Activated gamma-delta T cell treated with Interleukin-2 at 50 U/mL for 16 hours (primary cell): ENCODE data around the gene CSPG4.
"Not testable (repeated sequence)": the region's sequence is repeated elsewhere in the genome, so short reads cannot be mapped to it uniquely, and the experiment has no call there.

Experiments used
- DNase-seq: peaks from one replicate; pipeline ENCODE4 v3.0.0-alpha.2; 2020

CSPG4 gene

DNA sequence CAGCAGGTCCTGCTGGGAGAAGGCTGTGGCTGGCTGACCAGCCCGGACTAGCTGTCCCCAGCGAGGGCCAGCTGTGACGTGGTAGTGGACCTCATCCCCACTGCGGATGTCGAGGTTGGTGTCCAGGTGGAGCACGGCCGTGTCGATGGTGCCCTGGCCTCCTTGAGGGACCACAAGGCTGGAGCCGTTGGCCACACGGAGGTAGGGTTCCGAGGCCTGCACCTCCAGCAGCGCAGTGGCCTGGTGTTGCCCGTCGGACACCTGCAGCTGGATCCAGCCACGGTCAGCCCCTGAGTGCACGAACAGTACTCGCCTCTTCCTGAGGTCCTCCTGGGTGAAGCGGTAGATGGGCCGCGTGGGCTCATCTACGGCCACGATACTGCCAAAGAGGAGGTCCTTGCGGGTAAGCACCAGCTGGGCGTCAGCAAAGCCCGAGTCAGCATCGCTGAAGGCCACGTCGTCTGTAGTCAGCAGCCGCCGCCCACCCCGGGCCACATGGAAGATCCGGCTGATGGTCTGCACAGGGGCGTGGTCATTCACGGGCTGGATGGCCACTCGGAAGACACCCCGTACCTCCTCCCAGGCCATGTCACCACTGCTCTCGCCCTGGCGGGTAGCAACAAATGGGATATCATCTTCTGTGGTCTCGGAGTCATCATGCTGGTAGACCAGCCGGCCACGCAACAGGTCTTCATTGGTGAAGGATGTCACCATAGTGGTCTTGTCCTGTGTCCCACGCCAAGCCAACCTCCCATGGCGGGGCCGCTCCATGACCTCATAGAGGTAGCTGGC lies 25.0 kb downstream of the CSPG4 start:
- DNase-seq: no peak

DNA sequence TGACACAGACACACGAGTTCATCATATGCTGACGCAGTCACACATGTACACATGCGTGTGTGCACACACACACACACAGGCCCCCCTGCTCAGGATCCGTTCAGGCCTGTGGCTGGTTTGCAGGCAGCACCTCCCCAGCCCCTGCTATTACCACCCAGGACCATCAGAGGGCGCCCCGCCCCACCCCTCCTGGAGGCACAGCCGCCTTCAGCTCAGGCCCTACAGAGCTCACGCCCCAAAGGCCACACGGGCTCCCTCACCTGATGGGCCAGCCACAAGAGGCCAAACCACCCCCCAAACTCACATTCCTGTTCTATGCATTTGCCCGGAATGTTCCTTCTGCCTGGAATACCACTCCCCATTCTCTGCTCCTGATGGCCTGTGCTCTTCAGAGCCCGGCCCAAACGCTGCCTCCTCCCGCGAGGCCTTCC lies 26.4 kb downstream of the CSPG4 start:
- DNase-seq: peak; percentile 70

DNA sequence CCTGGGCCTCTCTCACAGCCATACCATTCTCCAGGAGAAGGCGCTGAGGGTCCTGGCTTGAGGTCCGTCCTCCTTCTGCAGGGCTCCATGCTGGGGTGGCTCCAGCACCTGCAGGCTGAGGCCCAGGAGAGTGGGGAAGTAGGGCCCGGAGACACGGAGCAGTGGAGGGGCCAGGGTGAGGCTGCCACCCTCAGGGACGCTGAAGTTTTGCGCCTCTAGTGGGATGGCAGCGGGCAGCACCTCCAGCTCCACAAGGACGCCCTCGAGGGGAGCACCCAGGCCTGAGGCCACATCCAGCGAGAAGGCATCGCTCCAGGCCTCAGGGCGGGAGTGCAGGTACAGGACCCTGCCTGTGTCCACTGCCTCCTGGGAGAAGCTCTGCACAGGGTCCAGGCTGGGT lies 27.5 kb downstream of the CSPG4 start:
- DNase-seq: no peak

DNA sequence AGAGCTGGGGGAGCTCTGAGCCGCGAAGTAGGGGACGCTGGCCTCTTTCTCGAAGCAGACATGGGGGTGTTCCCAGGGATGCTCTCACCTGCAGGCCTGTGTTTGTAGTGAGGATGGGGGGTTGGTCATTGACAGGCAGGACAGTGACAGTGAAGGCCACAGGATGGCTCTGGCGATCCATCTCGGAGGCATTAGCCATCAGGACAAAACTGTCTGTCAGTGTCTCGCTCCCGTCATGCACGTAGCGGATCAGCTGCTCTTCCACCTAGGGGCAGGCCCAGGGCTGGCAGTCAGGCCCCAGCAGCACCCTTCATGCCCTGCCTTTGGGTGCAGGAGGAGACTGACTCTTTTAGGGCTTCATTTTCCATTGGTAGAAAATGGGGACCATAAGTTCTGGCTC lies 28.0 kb downstream of the CSPG4 start:
- DNase-seq: no peak

DNA sequence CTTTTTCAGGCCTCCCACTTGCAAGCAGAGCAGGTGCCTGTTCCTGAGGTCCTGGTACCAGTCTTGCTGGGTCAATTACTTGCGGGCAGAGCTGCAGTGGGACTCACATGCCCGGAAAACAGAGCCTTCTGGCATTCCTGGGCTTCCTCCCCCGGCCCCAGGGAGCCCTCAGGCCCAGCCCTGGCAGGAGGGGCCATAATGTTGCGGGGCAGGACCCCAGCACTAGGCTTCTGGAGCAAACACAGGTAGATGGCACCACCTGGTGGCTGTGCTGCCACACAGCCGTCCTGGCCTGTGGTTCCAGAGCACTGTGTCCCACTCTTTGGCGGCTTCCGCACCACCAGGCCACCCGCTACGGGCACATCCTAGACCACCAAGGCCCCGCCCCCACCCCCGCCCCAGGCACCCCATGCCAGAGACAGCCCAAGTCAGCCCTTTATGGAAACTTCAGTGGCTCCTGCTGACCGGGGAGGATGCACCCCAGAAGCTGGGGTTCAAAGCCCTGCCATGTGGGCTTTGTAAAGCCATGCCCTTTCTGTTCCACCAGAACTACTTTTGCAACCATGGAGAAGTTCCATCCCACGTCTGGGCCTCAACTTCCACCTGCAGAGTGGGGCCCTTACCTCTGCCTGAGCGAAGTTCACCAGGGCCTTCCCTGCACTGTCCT lies 28.9 kb downstream of the CSPG4 start:
- peak; percentile 54 for DNase-seq

DNA sequence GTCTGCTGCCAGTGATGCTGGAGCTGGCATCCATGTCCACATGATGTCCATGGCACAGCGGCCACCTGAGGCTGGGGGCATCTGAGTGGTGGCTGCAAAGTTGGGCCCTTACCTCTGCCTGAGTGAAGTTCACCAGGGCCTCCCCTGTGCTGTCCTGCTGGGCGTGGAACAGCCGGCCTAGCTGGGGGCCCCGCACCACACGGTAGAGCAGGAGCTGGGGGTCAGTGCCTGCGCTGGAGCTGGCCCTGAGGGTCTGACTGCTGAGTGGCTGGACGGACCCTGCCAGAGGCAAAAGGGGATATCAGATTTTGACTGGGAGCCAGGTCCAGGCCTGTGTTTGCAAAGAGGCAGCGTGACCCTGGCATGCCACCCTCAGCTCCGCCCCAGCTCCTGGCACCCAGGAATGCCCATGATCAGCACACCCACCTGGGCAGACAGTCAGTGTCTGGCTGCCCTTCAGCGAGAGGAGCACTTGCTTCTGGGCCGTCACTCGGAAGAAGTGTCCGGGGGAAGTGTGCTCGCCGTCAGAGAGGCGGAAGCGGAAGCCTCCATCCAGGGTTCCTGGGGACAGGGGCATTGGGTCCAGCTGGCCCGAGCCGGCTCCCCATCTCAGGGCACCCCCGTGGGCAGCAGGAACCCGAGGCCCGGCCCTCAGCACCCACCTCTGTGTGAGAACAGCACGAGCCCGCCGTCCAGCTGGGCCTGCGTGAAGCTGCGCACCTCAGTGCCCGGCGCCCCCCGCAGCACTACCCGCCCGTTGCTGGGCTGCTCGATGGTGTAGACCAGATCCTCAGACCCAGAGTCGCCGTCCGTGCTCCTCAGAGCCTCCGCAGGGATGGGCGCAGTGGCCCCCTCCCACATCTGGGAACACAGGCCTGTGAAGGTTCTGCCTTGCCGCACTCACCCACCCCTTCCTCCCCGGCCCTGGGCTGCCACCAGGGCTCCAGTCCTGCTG lies 30.2 kb downstream of the CSPG4 start:
- DNase-seq: no peak

DNA sequence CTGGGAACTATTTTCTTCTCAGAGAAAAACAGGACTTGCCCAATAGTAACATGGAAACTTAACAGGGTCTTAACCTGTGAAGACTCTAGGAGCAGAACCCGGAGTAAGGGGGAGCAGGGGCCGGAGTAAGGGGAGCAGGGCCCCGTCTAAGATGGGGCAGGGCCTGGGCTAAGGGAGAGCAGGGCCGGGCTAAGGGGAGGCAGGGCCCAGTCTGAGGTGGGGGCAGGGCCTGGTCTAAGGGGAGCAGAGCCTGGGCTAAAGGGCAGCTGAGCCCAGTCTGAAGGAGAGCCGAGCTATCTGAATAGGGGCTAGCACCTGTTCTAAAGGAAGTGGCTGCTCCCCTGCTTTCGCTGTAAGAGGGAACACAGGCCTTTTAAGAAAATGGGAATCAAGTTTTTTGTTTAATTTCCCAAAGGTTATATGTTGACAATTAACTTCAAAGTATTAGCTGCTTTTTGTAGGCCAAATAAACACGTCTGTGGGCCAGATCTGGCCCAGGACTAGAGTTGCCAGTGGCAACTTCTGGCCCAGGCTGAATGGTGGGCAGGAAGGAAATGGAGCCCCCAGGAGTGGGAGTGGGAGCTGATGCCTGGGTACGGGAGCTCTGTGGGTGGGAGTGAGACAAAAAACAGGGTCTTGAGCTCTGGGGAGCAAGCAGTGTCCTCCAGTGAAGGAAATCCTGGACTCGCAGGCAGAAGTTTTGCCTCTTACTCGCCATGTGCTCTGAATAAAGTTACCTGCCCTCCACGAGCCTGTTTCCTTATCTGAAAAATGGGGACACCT lies 32.5 kb downstream of the CSPG4 start:
- no peak for DNase-seq

DNA sequence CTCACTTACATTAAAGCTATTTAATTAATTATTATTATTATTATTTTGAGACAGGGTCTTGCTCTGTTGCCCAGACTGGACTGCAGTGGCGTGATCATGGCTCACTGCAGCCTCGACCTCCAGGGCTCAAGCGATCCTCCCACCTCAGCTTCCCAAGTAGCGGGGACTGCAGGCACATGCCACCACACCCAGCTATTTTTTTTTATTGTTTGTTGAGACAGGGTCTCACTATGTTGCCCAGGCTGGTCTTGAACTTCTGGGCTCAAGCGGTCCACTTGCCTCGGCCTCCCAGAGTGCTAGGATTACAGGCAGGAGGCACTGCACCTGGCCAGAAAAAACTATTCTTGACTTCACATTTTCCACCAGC lies 34.3 kb downstream of the CSPG4 start:
- not testable (repeated sequence) for DNase-seq

DNA sequence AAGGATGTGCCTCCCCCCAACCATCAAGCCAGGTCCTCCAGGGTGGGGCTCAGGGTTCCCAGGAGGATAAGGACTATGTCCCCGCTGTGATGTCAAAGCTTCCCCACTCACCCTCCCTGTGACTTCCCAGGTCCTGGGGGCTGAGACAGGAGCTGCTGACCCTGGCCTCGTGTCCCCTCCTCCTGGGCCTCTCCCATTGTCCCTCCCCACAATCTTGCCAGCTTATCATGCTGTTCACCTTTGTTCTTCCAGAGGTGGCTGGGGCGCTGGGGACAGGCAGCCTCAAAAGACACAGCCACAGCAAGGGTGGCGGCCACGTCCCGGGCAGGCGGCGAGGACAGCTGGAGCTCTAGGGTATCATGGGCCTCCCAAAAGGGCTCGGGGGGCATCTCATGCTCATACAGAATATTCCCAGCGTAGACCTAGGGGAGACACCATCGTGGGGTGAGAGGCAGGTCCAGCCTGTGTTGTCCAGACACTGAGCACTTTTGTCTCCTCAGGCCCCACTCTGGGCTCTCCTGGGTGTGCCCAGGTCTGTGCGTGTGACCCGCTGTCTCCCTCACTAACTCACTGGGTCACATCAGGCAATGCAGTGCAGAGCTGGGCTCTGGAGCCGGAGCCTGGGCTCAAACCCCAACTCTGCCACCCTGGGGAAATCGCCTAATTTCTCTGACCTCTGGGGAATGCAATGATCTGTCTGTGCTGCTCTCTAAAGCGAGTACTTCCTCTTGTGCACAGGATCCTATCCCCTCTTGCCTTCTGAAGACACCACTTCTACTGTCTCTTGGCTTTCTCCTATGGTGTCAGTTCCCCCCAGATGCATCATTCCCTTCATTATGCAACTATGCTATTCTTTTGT lies 35.0 kb downstream of the CSPG4 start:
- no peak for DNase-seq

DNA sequence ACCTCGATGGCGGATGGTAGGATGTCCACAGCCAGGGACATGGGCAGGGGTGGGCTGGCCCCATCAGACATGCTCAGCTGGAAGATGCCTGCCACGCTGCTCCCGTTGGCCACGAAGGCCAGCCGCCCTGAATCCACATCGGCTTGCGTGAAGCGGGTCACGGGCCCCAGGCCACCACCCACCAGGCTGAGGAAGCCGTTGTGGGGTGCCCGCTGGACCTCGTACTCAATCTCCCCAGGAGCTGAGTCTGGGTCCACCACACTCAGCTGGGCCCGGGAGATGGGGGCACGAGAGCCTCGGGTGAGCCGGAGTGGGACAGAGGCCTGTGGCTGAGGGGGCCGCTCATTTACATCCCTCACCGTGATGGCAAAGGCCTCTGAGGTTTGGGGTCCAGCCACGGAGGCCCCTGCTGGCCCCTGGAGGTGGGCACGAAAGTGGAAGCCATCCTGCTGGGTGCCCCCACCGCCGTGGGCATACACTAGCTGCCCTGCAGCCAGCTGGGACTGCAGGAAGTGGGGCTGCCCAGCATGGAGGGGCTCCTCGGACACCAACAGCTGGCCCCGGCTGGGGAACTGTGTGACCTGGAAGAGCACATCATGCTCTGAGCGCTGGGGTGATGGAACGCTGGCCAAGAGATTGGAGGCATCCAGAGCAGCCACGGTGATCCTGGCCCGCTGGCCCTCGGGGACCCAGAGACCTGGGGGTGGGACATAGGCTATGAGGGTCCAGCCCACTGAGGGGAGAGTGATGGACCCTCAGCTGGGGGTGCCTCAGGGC lies 35.8 kb downstream of the CSPG4 start:
- DNase-seq: no peak

DNA sequence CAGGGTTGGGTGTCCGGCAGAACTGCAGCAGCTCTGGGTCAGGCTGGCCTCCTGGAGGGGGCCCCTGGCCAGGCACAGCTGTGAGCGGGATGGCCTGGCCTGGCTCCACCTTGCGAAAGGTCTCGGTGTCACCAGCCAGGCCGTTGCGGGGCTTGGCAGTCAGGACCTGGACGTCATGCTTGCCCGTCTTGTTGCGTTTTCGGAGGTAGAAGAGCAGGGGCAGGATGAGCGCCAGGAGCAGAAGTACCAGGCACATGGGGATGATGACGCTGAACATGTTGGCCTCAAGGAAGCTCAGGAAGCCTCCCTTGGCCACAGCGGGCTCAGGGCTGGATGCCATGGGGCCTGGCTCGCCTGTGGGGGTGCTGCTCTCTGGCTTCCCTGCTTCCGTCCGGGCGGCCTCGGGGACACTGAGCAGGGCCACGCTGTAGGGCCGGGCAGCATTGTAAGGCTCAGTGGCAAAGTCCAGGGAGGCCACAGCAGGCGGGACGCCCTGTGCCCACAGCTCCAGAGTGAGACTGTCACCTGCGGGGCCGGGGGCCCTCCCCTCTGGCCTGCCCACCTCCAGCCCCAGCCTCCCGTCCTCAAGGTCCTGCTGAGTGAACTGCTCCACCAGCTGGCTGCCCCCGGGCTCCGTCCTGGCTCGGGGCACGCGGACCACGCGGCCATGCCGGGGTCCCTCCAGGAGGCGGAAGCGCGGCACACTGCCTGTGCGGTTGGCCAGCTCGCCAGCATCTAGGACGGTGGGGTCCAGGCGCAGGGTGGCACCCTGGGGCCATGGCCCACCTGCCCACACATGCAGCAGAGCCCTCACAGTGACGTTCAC lies 36.9 kb downstream of the CSPG4 start:
- DNase-seq: no peak

DNA sequence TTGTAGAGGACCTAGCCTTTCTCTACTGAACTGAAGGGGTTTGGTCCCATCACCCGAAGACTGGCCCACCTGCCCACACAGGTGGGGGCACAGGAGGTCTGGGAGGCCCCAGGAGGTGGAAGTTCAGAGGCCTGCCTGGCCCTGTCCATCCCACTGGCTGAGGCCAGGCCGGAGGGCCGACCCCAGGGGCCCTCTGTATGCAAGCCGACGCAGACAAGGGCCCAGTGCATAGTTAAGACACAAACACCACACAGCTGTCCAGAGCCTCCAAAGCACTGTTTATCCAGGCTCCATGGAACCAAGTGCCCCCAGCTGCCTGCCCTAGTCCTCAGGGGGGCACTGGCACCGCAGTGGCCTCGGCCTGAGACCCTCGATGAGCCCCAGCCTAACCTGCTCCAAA lies 38.3 kb downstream of the CSPG4 start:
- DNase-seq: no peak

DNA sequence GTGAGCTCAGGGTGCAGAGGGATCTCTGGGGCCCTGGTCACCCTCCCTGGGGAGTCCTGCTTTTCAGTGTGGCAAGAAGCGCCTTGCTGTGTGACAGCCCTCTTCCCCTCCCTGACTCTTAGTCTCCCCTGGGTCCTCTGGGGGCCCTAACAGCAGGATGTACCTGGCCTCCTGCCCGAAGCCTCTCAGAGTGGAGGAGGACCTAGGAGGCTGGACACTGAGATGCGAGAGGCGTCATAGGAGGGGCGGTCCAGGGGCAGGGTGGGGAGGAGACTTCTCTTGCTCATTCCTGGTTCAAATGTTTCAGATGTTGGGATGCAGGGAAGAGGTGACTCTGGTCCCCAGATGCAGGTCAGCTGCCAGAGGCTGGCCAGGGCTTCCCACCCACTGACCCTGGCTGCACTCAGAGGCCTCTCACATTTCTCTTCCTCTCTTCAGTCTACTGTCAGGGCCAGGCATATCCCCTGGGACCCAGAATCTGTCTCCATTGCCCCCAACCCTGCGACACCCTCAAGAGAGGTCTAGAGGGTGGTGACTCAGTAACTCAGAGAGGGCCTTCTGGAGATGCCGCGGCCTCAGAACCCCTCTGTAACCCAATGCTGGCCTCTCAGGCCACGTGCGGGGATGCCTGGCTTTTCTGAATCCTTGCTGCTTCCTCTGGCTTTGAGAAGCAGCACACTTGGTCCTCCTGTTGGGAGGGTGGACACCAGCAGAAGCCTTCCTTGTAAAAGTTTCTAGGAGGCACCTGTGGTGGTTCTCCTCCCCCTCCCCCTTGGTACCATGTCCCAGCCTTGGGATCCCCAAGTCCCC lies 39.0 kb downstream of the CSPG4 start:
- DNase-seq: no peak

DNA sequence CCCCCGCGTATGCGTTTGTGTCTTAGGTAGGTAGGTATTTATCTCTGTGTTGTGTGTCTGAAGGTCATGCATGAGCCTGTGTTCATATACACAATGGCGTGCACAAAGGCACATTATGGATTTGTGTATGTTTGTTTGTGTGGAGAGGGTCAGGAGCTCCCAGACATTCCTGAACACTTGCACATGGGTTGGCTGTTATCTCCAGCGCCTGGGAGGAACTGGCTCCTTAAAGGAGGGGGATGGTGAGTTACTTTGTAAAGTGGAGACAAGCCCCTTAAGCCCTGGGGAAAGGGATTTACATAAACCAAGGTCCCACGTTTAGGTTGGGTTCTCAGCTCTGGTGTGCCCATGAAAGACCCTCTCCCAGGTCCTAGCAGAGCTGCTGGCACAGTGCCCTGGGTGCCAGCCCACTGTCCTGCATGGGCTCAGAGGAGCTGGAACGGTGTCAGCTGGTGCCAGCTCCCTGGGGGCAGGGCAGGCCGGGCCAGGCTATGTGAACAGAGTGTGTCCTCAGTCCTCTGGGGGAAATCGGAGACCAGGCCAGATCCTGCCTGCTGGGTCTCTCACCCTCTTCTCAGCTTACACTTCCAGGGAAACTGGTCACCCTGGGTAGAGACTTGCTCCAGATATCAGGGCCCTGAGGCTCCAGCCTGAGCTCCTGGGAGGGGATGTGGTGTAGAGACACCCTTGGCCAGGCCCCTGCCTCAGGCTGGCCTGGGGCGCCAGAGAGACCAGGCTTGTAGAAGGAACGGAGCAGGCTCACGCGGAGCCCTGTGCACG lies 39.8 kb downstream of the CSPG4 start:
- DNase-seq: no peak

DNA sequence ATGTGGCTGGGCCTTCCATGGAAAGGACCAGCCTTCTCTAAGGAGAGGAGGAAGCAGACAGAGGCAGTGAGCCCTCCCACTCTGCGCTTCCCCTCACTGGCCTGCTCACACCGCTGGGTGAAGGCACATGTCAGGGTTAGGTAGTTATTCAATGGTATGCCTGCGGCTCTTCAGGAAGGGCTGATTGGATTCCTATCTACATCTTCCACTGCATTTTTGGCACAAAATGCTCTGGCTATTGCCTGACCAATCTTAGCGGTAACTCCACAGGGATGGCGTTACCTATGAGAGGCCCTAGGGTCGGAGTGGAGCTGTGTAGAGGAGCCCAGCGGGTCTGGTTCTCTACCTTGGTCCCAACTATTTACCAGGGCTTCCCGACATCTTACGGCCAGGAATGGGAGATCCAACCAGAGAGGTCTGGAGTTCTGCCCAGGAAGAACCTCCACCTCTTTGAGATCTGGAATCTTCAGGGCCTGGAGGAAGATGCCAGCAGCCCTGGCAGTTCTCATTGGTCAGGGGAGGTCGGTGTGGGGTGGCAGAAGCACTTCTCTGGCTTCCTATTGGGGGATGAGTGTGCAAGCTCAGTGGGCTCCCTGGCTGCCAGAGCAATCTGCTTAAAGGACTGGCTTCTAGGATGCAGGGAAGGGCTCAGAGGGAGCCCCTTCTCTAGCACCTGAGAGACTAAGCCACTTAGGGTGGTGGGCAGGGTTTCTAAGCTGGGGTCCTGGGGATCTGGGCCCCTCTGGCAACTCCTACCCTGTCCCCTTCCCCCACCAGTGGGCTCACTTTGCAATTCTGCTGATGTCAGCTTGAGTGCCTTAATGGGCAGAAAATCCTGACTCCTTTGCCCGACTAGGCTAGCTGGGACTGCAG lies 40.7 kb downstream of the CSPG4 start:
- DNase-seq: no peak

DNA sequence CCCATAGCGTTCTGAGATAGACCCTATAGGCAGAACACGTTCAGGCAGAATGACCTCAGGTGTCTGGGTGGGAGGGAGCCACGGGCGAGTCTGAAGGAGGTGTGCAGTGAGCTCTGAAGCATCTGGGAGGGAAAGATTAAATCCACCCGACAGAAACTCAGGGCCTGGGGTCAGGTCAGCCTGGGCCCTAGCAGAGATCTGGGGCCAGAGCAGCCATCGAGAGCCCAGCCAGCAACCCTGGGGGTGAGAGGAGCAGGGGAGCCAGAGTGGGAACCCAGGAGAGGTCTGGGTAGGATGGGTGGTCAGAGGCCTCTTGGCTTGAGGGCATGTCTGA lies 42.8 kb downstream of the CSPG4 start:
- DNase-seq: no peak

DNA sequence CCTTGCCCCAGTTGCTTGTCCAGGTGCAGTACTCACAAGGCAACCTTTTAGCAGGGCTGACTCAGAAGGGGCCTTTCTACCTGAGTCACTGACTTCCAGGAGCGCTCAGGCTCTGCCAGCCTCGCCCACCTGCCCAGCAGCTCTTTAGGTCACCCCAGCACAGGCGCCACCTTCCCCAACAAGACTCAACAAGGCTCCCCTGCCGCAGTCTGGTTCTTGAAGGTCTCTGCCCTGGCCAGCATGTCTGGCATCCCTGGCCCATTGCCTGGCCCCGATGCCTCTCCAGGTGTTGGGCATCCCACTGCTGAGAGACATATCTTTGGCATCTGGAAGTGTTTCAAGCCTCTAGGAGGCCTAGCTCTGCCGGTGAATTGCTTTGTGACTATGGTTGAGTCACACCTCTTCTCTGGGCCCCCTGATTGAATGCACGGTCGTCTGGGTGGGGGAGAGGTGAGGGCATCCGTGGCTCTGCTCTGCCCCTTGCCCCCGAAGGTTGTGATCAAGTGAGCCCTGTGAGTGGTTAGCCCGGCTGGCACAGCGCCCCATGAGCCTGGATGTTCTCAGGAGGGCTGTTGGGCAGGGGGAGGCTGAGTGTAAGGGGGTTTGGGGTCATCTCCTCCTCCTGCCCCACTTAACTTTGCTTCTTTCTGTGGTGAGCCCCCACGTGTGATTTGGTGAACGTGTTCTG lies 43.3 kb downstream of the CSPG4 start:
- no peak for DNase-seq
